Body of pancreas (tissue), 4 donors: ENCODE measurements around the gene EPOP.

Experiments
- CTCF ChIP-seq, 7 experiments: fragments of 450-650 bp in 4 of 7; fragments of 200-600 bp in 3 of 7; sonication (generic) in 3 of 7; IDR thresholded peaks; one replicate each; pipeline ENCODE4 v1.5.1; 2016 to 2019; ENCODE audit warnings: antibody characterized with exemption in 7 of 7
- POLR2A ChIP-seq, 3 donors: fragments of 450-650 bp; IDR thresholded peaks; one replicate each; pipeline ENCODE4 v1.6.1; 2016; ENCODE audit warnings: antibody characterized with exemption in 3 of 3, mild to moderate bottlenecking in 2 of 3

- TF ChIP-seq CTCF (IDR thresholded peaks at IDR 0.05), result no peak
- no peak for TF ChIP-seq POLR2A (IDR thresholded peaks at IDR 0.05)
Observed at GRCh38 chr17:38713456-38714075, 38.8 kb upstream of the EPOP start.
